GM21723 (cell line): ENCODE results near the gene SOS1.
"Not testable (repeated sequence)": the region's sequence is repeated elsewhere in the genome, so short reads cannot be mapped to it uniquely, and the experiment has no call there.

Experiments
- ATAC-seq: cut with Tn5 transposase; IDR thresholded peaks from one replicate; pipeline ENCODE4 v1.9.1; 2021; ENCODE audit warnings: mild to moderate bottlenecking, moderate library complexity; ENCODE audit not compliant: unreplicated experiment

SOS1 gene

GRCh38 chr2:39107724-39108273, 13.1 kb downstream of the SOS1 start:
- no peak for ATAC-seq

GRCh38 chr2:39107156-39107555, 13.7 kb downstream of the SOS1 start:
- no peak for ATAC-seq

- peak; percentile 69 for ATAC-seq
Measured at GRCh38 chr2:39099870-39100728, 20.8 kb downstream of the SOS1 start.

DNA sequence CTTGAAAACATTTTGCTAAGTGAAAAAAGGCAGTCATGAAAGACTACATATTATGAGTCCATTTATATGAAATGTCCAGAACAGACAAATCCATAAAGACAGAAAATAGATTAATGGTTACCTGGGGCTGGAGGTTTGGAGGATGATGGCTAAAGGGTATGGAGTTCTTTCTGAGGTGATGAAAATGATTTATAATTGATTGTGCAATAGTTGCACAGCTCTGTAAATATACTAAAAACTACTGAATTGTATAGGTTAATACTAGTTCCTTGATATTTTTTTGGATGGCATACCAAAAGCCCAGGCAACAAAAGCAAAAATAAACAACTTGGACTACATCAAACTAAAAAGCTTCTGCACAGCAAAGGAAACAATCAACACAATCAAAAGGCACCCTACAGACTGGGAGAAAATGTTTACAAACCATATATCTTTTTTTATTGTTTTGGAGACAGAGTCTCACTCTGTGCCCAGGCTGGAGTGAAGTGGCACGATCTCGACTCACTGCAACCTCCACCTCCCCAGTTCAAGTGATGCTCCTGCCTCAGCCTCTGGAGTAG, 21.5 kb downstream of the SOS1 start:
- no peak for ATAC-seq

GRCh38 chr2:39095624-39096023, 25.2 kb downstream of the SOS1 start:
- ATAC-seq, result no peak

DNA sequence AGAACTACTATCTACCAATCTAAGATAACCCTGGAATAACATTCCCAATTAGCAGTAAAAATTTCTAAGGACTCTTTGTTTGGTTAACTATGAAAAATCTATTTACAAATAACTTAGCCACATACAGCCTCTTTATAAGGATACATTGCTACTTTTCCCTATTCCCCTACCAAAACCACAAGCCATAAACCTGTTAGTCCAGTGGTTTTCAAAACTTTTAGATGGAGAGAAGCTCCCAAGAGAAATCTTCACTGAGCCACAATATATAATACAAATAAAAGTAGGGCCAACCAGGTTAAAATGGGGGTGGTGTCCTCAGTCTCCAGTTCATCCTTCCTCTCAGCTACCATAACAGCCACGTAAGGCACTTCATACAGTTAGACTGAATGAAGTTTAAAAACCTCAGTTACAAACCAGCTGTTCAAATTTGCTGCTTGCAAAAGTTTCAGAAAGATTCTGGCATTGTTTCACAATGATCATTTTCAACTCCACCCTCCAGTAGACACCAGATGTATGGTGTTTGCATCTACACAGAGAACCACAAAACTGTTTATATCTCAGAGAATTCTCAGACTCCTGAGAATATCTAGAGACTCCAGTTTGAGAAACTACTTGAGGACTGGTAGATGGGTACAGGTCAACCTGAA, 26.0 kb downstream of the SOS1 start:
- peak; percentile 93 for ATAC-seq

- no peak for ATAC-seq
Measured at GRCh38 chr2:39093218-39093898, 27.5 kb downstream of the SOS1 start.

DNA sequence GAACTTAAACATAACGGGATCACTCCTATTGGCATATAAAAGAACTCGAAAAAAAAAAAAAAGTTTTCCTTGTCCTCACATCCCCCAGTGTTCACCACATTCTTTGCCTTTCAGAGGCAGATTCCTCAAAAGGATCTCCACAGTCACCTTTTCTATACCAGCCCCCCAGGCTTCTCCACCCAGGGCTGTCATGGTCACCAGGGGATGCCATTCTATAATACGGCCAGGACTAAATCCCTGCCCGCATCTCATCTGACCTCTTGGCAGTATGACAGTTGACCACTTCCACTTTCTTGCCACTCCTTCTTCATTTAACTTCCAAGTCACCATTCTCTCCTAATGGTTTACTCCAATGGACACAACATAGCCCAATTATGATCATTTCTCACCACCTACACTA, 29.3 kb downstream of the SOS1 start:
- ATAC-seq, result no peak

- no peak for ATAC-seq
Measured at GRCh38 chr2:39091063-39091462, 29.8 kb downstream of the SOS1 start.

- ATAC-seq, result no peak
Measured at GRCh38 chr2:39080152-39080551, 40.7 kb downstream of the SOS1 start.

DNA sequence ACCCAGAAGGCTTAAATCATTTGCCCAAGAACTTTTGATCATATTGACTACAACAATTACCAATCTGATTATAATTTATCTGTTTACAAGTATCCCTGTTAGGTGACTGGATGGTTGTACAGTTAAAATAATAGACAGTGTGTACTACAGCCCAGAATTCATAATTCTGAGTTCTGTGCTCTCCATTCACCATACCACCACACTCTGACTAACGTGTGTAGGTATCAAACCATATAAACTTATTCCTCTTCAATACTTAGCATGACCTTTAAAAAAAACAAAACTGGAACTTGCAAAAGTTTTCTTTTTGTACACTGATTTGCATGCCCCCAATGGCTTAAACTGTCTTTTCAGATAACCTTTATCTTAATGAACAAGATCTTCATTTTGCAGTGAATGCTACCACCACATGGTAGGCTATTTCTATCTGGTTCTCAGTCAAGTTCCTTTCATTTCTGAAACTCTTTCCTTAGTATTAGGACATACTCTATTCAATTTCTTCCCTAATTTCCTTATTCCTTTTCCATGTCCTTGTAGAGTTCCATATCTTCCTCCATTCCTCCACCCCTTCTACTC, 50.9 kb downstream of the SOS1 start:
- no peak for ATAC-seq

DNA sequence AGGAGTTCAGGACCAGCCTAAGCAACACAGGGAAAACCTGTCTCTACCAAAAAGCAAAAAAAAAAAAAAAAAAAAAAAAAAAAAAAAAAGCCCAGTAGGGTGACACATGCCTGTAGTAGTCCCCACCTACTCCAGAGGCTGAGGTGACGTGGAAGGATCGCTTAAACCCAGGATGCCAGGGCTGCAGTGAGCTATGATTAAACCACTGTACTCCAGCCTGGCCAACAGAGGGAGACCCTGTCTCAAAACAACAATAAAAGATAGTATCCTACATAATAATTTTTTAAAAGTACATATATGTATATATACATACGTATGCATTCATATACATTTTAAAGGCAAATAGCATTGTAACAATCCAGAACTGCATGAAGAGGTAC, 51.7 kb downstream of the SOS1 start:
- no peak for ATAC-seq

DNA sequence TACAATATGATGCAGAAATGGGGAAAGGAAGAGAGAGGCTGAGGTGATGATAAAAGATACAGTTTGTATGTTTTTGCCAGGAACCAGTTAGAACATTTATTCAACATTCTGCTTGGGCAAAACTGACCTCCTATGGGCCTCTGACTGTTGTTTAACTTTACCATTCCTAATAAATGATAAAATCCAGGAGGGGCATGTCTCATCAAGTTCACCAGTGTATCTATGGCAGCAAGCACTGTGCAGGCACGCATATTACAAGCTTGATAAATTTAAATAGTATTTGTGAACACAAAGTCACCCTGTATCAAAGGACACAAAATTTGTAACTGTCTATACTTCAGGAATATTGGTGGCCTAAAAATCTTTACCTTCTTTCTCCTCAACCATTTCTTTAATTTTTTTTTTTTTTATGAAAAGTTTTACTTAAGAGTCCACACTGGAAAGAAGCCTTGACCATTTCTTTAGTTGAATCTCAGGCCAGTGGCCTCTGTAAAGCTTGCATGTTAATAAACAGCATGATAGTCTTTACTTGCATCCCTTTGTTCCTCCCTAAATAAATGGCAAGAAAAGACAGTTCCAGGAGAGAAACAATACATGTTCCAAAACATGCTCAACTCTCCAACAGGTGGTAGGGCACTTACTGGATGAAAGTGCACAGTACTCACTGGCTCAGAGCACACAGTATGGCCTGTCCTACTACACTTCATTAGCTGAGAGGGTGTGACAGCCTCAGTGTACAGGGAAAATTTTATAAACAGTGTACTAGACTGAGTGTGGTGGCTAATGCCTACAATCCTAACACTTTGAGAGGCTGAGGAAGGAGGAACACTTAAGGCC, 52.3 kb downstream of the SOS1 start:
- no peak for ATAC-seq

GRCh38 chr2:39065616-39066015, 55.2 kb downstream of the SOS1 start:
- no peak for ATAC-seq

- ATAC-seq, result no peak
Measured at GRCh38 chr2:39062320-39062719, 58.5 kb downstream of the SOS1 start.

- no peak for ATAC-seq
Measured at GRCh38 chr2:39061280-39061679, 59.6 kb downstream of the SOS1 start.

DNA sequence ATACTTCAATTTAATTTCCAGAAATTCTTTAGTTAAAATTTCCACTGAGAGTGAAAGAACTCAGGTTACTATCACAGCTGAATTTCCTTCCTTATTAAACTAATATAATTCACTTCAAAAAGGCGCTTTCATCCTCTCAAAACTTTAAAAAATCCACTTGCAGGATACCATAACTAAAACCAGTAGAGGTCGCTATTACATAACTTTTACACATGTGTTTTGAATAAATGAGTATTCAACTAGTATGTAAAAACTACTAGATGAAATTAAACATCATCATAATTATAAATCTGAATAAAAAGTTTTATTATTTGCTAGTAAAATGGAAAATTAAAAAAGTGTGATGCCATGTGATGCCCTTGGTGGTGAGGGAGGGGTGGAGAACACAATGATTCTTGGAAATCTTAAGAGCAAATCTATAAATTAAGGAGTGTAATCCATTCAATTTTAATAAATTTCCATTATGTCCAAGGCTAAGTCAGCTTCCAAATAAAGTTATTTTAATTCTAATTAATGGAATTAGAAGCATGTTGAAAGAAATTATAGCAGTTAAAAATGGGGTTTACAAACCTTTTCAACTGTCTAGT, 61.4 kb downstream of the SOS1 start:
- peak; percentile 51 for ATAC-seq

- no peak for ATAC-seq
Measured at GRCh38 chr2:39058101-39058500, 62.8 kb downstream of the SOS1 start.

DNA sequence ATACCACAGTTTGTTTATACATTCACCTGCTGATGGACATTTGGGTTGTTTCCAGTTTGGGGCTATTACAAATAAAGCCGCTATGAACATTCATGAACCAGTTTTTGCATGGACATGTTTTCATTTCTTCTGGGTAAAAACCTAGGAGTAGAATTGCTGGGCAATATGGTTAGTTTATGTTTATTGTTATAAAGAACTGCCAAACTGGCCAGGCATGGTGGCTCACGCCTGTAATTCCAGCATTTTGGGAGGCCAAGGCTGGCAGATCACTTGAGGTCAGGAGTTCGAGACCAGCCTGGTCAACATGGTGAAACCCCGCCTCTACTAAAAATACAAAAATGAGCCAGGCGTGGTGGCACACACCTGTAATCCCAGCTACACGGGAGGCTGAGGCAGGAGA, 68.2 kb downstream of the SOS1 start:
- not testable (repeated sequence) for ATAC-seq

GRCh38 chr2:39050109-39050508, 70.7 kb downstream of the SOS1 start:
- no peak for ATAC-seq
